CD4-positive, alpha-beta T cell (primary cell): ENCODE data around the gene SLITRK2. TPM values are rescaled to one million over a fixed set of nuclear protein-coding genes. Genes with fewer than 3 reads are reported as not detected.

Source experiments
- ATAC-seq: fragments of 200-7000 bp; cut with Tn5 transposase; one replicate; pipeline ENCODE4 v1.10.0; 2022; ENCODE audit warnings: mild to moderate bottlenecking; ENCODE audit not compliant: poor library complexity
- CTCF ChIA-PET: fragments of 350-600 bp; sonication (Branson Sonifier 250); formaldehyde crosslinking; loops from one replicate; lab custom pipeline; 2021; ENCODE audit warnings: antibody characterized with exemption, inconsistent platforms; lab: Charles Lee
- POLR2A ChIA-PET: fragments of 350-600 bp; sonication (Branson Sonifier 250); formaldehyde crosslinking; loops from one replicate; lab custom pipeline; 2021; ENCODE audit warnings: antibody characterized with exemption, inconsistent platforms; lab: Charles Lee
- DNase-seq, 14 experiments: peaks; one replicate each; pipeline ENCODE4 v3.0.0-alpha.2; 2013 to 2020; ENCODE audit warnings: mixed read lengths in 2 of 14
- H3K27ac ChIP-seq, 2 donors: one replicate each; pipeline versions ENCODE4 v1.5.1 to v1.7.0; 2013; ENCODE audit warnings: low read length in 2 of 2, low read depth in 1 of 2, mild to moderate bottlenecking in 1 of 2
- H3K27me3 ChIP-seq, 2 experiments: 1 replicate in 1 of 2; 2 replicates in 1 of 2; pipeline versions ENCODE4 v1.6.1 to v1.7.0; 2013; ENCODE audit warnings: low read length in 2 of 2, control low read depth in 1 of 2, mild to moderate bottlenecking in 1 of 2, moderate library complexity in 1 of 2; ENCODE audit not compliant: insufficient read depth in 2 of 2, control insufficient read depth in 1 of 2
- H3K36me3 ChIP-seq: one replicate; pipeline ENCODE4 v1.6.1; 2013; ENCODE audit warnings: low read length, control low read depth; ENCODE audit not compliant: insufficient read depth
- H3K4me1 ChIP-seq: one replicate; pipeline ENCODE4 v1.6.1; 2013; ENCODE audit warnings: low read length, control low read depth; ENCODE audit not compliant: insufficient read depth
- H3K4me3 ChIP-seq: one replicate; pipeline ENCODE4 v1.5.1; 2013; ENCODE audit warnings: mild to moderate bottlenecking, low read length, moderate library complexity
- H3K9me3 ChIP-seq, 2 experiments: 1 replicate in 1 of 2; 2 replicates in 1 of 2; pipeline versions ENCODE4 v1.6.1 to v1.7.0; 2013; ENCODE audit warnings: low read length in 2 of 2, mild to moderate bottlenecking in 2 of 2, control low read depth in 1 of 2, moderate library complexity in 1 of 2; ENCODE audit not compliant: control insufficient read depth in 1 of 2, insufficient read depth in 1 of 2
- H3K27ac Mint-ChIP-seq: one replicate; pipeline ENCODE4 v1.8.0; 2020; ENCODE audit warnings: mixed read lengths
- H3K27me3 Mint-ChIP-seq: one replicate; pipeline ENCODE4 v1.8.0; 2021; ENCODE audit warnings: mixed read lengths
- H3K36me3 Mint-ChIP-seq: one replicate; pipeline ENCODE4 v1.8.0; 2021; ENCODE audit warnings: low read depth, mixed read lengths
- H3K4me1 Mint-ChIP-seq: one replicate; pipeline ENCODE4 v1.8.0; 2021; ENCODE audit warnings: low read depth, mixed read lengths
- H3K4me3 Mint-ChIP-seq: one replicate; pipeline ENCODE4 v1.8.0; 2020; ENCODE audit warnings: mild to moderate bottlenecking, mixed read lengths
- H3K9me3 Mint-ChIP-seq: one replicate; pipeline ENCODE4 v1.8.0; 2020; ENCODE audit warnings: mixed read lengths
- intact Hi-C, 2 experiments: fragments of 100-400 bp; cut with DNase I in 1 of 2; cut with micrococcal nuclease in 1 of 2; formaldehyde crosslinking; loops; one replicate each; pipeline versions ENCODE4 v1.15.1 to v1.9.0; 2023 to 2025; cut with DNase I, micrococcal nuclease
- total RNA-seq, 174 experiments: library from RNA in 2 of 174; stranded (reverse) in 2 of 174; gene quantifications; one replicate each; pipeline ENCODE4 v1.2.3 and lab custom pipeline; 2021 to 2026
- TF ChIP-seq, protein P1 (sequence below): fragments of 200-600 bp; IDR thresholded peaks from one replicate; pipeline ENCODE4 v1.8.0; 2022; ENCODE audit warnings: antibody characterized with exemption, mild to moderate bottlenecking

SLITRK2 gene
- total RNA-seq, 2 experiments from 2014 or later: not detected

DNA sequence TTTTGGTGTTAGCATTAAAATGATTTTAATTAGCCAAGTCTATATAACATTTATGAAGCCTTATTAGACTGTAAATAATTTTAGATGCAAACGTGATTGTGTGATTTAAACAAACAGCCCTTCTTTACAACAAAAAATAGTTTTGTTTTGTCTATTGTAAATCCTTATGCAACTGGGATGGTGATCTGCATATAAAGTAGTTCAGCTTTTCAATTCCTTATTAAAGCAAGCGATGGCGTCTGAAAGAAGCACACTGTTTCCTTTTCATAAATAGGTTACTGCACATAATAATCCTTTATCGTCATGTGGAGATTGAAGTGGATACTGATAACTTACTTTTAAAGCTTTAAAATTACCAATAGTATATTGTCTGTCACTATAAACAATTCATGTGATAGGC, 8.8 kb downstream of the SLITRK2 start:
- POLR2A ChIA-PET: no interaction called here
- Histone ChIP-seq H3K4me3 (no peak overlapping the region), H3K27ac (no peak overlapping the region), H3K4me1 (no peaks in the 10 kb centered on the region), H3K9me3 (no peaks in the 10 kb centered on the region), H3K27me3 (peaks cover 4 to 11% of the 10 kb centered on the region in 2 experiments), H3K36me3 (no peaks in the 10 kb centered on the region)
- H3K27me3 Mint-ChIP-seq: peaks cover 4% of the 10 kb centered on the region
- H3K36me3 Mint-ChIP-seq: no peaks in the 10 kb centered on the region
- DNase-seq (no peak), ATAC-seq (no peak)
- H3K4me1 Mint-ChIP-seq: no peaks in the 10 kb centered on the region
- H3K4me3 Mint-ChIP-seq: no peak overlapping the region
- TF ChIP-seq, protein P1, sequence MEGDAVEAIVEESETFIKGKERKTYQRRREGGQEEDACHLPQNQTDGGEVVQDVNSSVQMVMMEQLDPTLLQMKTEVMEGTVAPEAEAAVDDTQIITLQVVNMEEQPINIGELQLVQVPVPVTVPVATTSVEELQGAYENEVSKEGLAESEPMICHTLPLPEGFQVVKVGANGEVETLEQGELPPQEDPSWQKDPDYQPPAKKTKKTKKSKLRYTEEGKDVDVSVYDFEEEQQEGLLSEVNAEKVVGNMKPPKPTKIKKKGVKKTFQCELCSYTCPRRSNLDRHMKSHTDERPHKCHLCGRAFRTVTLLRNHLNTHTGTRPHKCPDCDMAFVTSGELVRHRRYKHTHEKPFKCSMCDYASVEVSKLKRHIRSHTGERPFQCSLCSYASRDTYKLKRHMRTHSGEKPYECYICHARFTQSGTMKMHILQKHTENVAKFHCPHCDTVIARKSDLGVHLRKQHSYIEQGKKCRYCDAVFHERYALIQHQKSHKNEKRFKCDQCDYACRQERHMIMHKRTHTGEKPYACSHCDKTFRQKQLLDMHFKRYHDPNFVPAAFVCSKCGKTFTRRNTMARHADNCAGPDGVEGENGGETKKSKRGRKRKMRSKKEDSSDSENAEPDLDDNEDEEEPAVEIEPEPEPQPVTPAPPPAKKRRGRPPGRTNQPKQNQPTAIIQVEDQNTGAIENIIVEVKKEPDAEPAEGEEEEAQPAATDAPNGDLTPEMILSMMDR: no peak
- no peaks in the 10 kb centered on the region for H3K9me3 Mint-ChIP-seq
- CTCF ChIA-PET: no interaction called here
- intact Hi-C loops: no loop called here
- H3K27ac Mint-ChIP-seq: no peak overlapping the region

DNA sequence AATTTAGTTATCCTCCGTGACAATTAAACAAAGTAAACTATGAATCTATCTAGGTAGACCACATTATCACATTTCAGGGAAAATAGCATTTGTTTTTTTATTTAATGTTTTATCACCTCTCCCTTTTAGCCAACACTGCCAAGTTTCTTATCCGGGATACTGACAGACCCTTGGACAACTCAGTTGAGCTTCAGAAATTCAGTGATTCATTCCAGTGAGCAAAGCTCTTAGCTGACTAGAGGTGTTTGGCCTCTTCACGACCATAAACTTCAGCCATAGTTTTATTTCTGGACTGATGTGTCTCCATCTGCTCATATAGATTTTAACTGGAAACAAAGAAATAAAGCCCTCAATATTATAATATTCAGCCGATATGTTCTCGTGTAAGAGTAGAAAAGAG, 15.2 kb downstream of the SLITRK2 start:
- ATAC-seq: no peak
- ChIA-PET CTCF (no interaction called here), POLR2A (no interaction called here)
- Histone ChIP-seq H3K36me3 (no peaks in the 10 kb centered on the region), H3K27ac (no peak overlapping the region), H3K4me1 (no peaks in the 10 kb centered on the region), H3K9me3 (no peaks in the 10 kb centered on the region), H3K4me3 (no peak overlapping the region), H3K27me3 (no peaks in the 10 kb centered on the region)
- Mint-ChIP-seq H3K27ac (no peak overlapping the region), H3K4me1 (no peaks in the 10 kb centered on the region), H3K9me3 (no peaks in the 10 kb centered on the region), H3K4me3 (no peak overlapping the region), H3K27me3 (no peaks in the 10 kb centered on the region), H3K36me3 (no peaks in the 10 kb centered on the region)
- DNase-seq: no peak
- TF ChIP-seq, protein P1: no peak
- intact Hi-C loops: no loop called here

DNA sequence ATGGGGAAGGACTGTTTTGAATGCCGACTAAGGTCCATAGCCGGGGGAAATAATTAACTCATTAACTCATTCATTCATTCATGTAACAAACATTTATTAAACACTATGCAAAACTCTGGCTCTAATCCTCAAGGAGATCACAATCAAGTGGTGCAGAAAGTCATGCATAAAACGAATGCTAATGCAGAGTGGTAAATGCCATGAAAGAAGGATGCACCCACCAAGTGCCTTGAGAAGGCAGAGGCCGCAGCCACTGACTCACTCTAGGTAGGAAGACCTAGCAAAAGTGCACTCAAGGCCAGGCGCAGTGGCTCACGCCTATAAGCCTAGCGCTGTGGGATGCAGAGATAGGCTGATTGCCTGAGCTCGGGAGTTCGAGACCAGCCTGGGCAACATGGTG, 22.9 kb downstream of the SLITRK2 start:
- intact Hi-C loops: no loop called here
- TF ChIP-seq, protein P1: no peak
- H3K36me3 ChIP-seq: no peaks in the 10 kb centered on the region

More for the DNA sequence above, 22.9 kb downstream of the SLITRK2 start:
- Mint-ChIP-seq H3K4me3 (no peak overlapping the region), H3K27ac (no peak overlapping the region), H3K9me3 (peaks cover 4% of the 10 kb centered on the region), H3K27me3 (no peaks in the 10 kb centered on the region), H3K4me1 (no peaks in the 10 kb centered on the region), H3K36me3 (no peaks in the 10 kb centered on the region)
- H3K27ac ChIP-seq: no peak overlapping the region
- DNase-seq (no peak), ATAC-seq (no peak)
- POLR2A ChIA-PET: no interaction called here
- H3K9me3 ChIP-seq: no peaks in the 10 kb centered on the region
- CTCF ChIA-PET: interaction anchor here (0.7 kb wide), 1 partner anchor 931 kb away, joined by 3 read pairs; no protein-coding TSS in a partner anchor
- no peaks in the 10 kb centered on the region for H3K4me1 ChIP-seq
- H3K27me3 ChIP-seq: no peaks in the 10 kb centered on the region
- no peak overlapping the region for H3K4me3 ChIP-seq
